K562 (cell line): ENCODE results near the gene PRAME. TPM values are rescaled to one million over a fixed set of nuclear protein-coding genes. Genes with fewer than 3 reads are reported as not detected.

Source experiments
- CAMTA2 ChIP-seq: fragments of 250-450 bp; sonication (Bioruptor Pico); conservative IDR thresholded peaks from 2 replicates; pipeline ENCODE4 v1.5.1; 2022
- CBFB ChIP-seq: sonication (generic); formaldehyde crosslinking; IDR thresholded peaks from 2 replicates; pipeline ENCODE4 v1.4.0; 2020; ENCODE audit warnings: mild to moderate bottlenecking, missing genetic modification reagents
- CTCFL ChIP-seq: IDR thresholded peaks from 2 replicates; pipeline ENCODE4 v1.6.1; 2011; ENCODE audit warnings: borderline replicate concordance, low read depth, mild to moderate bottlenecking, moderate library complexity, low read length; ENCODE audit not compliant: insufficient read depth, poor library complexity, severe bottlenecking
- FOXA3 ChIP-seq, 2 experiments: fragments of 450-650 bp in 1 of 2; sonication (generic) in 1 of 2; formaldehyde crosslinking; IDR thresholded peaks in 1 of 2; conservative IDR thresholded peaks in 1 of 2; 2 replicates each; pipeline versions ENCODE4 v1.4.0 to v1.8.0; 2020 to 2022; ENCODE audit warnings: mild to moderate bottlenecking in 2 of 2, missing genetic modification reagents in 1 of 2
- HNRNPH1 ChIP-seq: fragments of 200-400 bp; formaldehyde crosslinking; optimal IDR thresholded peaks from 2 replicates; pipeline ENCODE3; 2017; ENCODE audit warnings: low read depth, mild to moderate bottlenecking, low read length, moderate library complexity
- RFX5 ChIP-seq: IDR thresholded peaks from 2 replicates; pipeline ENCODE4 v1.6.1; 2011; ENCODE audit warnings: low read depth, mild to moderate bottlenecking, improper control_type of control experiment, low read length
- TRIM25 ChIP-seq: fragments of 450-650 bp; IDR thresholded peaks from 2 replicates; pipeline ENCODE4 v1.7.0; 2016; ENCODE audit warnings: borderline replicate concordance
- ZNF263 ChIP-seq: sonication (generic); formaldehyde crosslinking; IDR thresholded peaks from 2 replicates; pipeline ENCODE4 v1.8.0; 2022; ENCODE audit warnings: mild to moderate bottlenecking, missing genetic modification reagents, borderline replicate concordance
- ZNF57 ChIP-seq: fragments of 450-650 bp; formaldehyde crosslinking; IDR thresholded peaks from 2 replicates; pipeline ENCODE4 v1.4.0; 2020; ENCODE audit warnings: mild to moderate bottlenecking, moderate library complexity
- polyA plus RNA-seq, 8 experiments: library from polyadenylated mRNA; depleted of rRNA in 4 of 8; stranded (reverse) in 5 of 8; unstranded in 3 of 8; fragments of >200 nt; fragmentation: Nextera tagmentation in 2 of 8; fragmentation: Illumina TruSeq in 1 of 8; extraction: Ambion mirVana in 2 of 8; extraction: Trizol in 1 of 8; gene quantifications; 2 replicates each; pipeline versions ENCODE4 v1.2.1 to v1.2.3, GENCODE V29; 2011 to 2014; ENCODE audit warnings: inconsistent platforms in 1 of 8, missing spikeins in 1 of 8
- total RNA-seq, 7 experiments: library from RNA; depleted of rRNA in 6 of 7; stranded (reverse); fragments of >200 nt in 6 of 7; fragmentation: Illumina TruSeq in 2 of 7; extraction: Trizol in 2 of 7; gene quantifications; 2 replicates each; pipeline versions ENCODE4 v1.2.1 to v1.2.3, GENCODE V29; 2011 to 2021; ENCODE audit warnings: low replicate concordance in 1 of 7
- TF ChIP-seq, protein P1 (sequence below), 2 experiments: IDR thresholded peaks in 1 of 2; conservative IDR thresholded peaks in 1 of 2; 2 replicates each; pipeline ENCODE4 v1.6.1; 2016; ENCODE audit warnings: low read depth in 2 of 2, mild to moderate bottlenecking in 1 of 2, missing compliant biosample characterization in 1 of 2, missing genetic modification characterization in 1 of 2, moderate library complexity in 1 of 2
- TF ChIP-seq, protein P2 (sequence below): fragments of 450-650 bp; IDR thresholded peaks from 2 replicates; pipeline ENCODE4 v1.6.1; 2018; ENCODE audit not compliant: partially characterized antibody
- TF ChIP-seq, protein P3 (sequence below): sonication (generic); formaldehyde crosslinking; IDR thresholded peaks from 2 replicates; pipeline ENCODE4 v1.8.0; 2022; ENCODE audit warnings: mild to moderate bottlenecking, missing genetic modification reagents

The PRAME gene
- total and polyA plus RNA-seq, 9 of the 15 experiments (the other 6 are each of a cell fraction or from before 2014, with no cell fraction given): 662 to 2,141 (median 1,142) TPM

- TF ChIP-seq, protein P1, sequence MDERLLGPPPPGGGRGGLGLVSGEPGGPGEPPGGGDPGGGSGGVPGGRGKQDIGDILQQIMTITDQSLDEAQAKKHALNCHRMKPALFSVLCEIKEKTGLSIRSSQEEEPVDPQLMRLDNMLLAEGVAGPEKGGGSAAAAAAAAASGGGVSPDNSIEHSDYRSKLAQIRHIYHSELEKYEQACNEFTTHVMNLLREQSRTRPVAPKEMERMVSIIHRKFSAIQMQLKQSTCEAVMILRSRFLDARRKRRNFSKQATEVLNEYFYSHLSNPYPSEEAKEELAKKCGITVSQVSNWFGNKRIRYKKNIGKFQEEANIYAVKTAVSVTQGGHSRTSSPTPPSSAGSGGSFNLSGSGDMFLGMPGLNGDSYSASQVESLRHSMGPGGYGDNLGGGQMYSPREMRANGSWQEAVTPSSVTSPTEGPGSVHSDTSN (CRISPR knock-in tag; IDR thresholded peaks at IDR 0.05; ENCODE audit: low read depth): peak; percentile 3; the same call in 1 of the 2 replicates
- TF ChIP-seq, protein P1 (tag; conservative IDR thresholded peaks at IDR 0.05; ENCODE audit: low read depth): no peak
- TF ChIP-seq, protein P2, sequence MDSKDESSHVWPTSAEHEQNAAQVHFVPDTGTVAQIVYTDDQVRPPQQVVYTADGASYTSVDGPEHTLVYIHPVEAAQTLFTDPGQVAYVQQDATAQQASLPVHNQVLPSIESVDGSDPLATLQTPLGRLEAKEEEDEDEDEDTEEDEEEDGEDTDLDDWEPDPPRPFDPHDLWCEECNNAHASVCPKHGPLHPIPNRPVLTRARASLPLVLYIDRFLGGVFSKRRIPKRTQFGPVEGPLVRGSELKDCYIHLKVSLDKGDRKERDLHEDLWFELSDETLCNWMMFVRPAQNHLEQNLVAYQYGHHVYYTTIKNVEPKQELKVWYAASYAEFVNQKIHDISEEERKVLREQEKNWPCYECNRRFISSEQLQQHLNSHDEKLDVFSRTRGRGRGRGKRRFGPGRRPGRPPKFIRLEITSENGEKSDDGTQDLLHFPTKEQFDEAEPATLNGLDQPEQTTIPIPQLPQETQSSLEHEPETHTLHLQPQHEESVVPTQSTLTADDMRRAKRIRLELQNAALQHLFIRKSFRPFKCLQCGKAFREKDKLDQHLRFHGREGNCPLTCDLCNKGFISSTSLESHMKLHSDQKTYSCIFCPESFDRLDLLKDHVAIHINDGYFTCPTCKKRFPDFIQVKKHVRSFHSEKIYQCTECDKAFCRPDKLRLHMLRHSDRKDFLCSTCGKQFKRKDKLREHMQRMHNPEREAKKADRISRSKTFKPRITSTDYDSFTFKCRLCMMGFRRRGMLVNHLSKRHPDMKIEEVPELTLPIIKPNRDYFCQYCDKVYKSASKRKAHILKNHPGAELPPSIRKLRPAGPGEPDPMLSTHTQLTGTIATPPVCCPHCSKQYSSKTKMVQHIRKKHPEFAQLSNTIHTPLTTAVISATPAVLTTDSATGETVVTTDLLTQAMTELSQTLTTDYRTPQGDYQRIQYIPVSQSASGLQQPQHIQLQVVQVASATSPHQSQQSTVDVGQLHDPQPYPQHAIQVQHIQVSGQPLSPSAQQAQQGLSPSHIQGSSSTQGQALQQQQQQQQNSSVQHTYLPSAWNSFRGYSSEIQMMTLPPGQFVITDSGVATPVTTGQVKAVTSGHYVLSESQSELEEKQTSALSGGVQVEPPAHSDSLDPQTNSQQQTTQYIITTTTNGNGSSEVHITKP: no peak
- TF ChIP-seq ZNF263 (CRISPR knock-in tag): peak; percentile 64; the same call in 1 of the 2 replicates
- no peak for TF ChIP-seq RFX5
- no peak for TF ChIP-seq CBFB (CRISPR knock-in tag)
- no peak for TF ChIP-seq CAMTA2 (CRISPR knock-in tag)
- TF ChIP-seq FOXA3 (CRISPR knock-in tag; conservative IDR thresholded peaks at IDR 0.05 in 1 of 2, IDR thresholded peaks at IDR 0.05 in 1 of 2): peak in 1 of 2 experiments; percentile 10; a peak in 1 of 4 replicates
- no peak for TF ChIP-seq CTCFL
- TF ChIP-seq TRIM25: no peak
- TF ChIP-seq, protein P3, sequence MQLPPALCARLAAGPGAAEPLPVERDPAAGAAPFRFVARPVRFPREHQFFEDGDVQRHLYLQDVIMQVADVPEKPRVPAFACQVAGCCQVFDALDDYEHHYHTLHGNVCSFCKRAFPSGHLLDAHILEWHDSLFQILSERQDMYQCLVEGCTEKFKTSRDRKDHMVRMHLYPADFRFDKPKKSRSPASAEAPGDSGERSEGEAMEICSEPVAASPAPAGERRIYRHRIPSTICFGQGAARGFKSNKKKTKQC (CRISPR knock-in tag): no peak
- TF ChIP-seq HNRNPH1: no peak
- TF ChIP-seq ZNF57: no peak
Observed at GRCh38 chr22:22573047-22573889, 14.2 kb upstream of the PRAME start (continued).
